Fibroblast of villous mesenchyme (primary cell): Measurements from ENCODE around the gene WSCD2. TPM values are rescaled to one million over a fixed set of nuclear protein-coding genes. Genes with fewer than 3 reads are reported as not detected.

Experiments
- DNase-seq: peaks from one replicate; pipeline ENCODE4 v3.0.0-alpha.2; 2010; ENCODE audit warnings: low read depth
- H3K4me3 ChIP-seq: 2 replicates; pipeline ENCODE4 v1.5.1; 2011; ENCODE audit warnings: low read depth, mild to moderate bottlenecking, low read length
- total RNA-seq: library from RNA; depleted of rRNA; stranded (reverse); fragments of >200 nt; gene quantifications from 2 replicates; pipeline ENCODE4 v1.2.3, GENCODE V29; 2012
- TF ChIP-seq, protein P1 (sequence below): IDR thresholded peaks from 2 replicates; pipeline ENCODE4 v1.5.1; 2012; ENCODE audit warnings: low read depth, mild to moderate bottlenecking, low read length; ENCODE audit not compliant: insufficient read depth

WSCD2 gene
- total RNA-seq, 1 donor = not detected

DNA sequence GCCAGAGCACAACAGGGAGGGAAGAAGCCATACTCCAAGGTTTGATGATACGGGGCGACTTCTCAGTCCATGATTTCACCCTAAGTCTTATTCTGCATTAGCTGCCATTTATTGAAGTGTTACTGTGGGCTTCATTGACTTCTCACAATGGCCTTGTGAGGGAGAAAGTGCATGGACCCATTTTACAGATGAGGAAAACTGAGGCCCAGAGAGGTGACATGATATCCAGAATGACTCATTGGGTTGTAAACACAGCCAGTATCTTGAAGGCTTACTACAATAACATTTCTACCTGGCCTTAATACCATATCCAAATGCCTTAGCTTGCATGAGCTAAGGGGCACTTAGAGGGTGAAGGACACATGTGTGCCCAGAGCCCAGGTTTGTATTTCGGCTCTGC lies 109.4 kb downstream of the WSCD2 start:
- TF ChIP-seq, protein P1, sequence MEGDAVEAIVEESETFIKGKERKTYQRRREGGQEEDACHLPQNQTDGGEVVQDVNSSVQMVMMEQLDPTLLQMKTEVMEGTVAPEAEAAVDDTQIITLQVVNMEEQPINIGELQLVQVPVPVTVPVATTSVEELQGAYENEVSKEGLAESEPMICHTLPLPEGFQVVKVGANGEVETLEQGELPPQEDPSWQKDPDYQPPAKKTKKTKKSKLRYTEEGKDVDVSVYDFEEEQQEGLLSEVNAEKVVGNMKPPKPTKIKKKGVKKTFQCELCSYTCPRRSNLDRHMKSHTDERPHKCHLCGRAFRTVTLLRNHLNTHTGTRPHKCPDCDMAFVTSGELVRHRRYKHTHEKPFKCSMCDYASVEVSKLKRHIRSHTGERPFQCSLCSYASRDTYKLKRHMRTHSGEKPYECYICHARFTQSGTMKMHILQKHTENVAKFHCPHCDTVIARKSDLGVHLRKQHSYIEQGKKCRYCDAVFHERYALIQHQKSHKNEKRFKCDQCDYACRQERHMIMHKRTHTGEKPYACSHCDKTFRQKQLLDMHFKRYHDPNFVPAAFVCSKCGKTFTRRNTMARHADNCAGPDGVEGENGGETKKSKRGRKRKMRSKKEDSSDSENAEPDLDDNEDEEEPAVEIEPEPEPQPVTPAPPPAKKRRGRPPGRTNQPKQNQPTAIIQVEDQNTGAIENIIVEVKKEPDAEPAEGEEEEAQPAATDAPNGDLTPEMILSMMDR = no peak

DNA sequence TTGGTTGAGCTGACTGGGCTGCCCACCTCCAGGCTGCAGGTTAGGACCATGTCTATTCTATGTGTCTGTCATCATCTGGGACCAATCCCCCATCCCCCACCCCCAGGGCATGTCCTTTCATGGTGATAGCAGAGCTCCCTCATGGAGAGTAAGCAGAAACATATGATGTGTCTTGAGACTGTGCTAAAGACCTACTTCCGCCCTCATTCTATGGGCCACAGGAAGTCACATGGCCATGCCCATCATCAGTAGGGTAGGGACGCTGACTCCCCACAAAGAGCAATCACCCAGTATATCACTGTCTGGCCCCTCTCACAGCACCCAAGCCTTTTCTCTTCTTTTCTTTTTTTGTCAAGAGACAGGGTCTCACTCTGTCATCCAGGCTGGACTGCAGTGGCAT lies 110.3 kb downstream of the WSCD2 start:
- no peak for DNase-seq
- TF ChIP-seq, protein P1 = no peak
- no peak overlapping the region for H3K4me3 ChIP-seq

More for the DNA sequence above, 109.4 kb downstream of the WSCD2 start:
- no peak overlapping the region for H3K4me3 ChIP-seq
- no peak for DNase-seq

DNA sequence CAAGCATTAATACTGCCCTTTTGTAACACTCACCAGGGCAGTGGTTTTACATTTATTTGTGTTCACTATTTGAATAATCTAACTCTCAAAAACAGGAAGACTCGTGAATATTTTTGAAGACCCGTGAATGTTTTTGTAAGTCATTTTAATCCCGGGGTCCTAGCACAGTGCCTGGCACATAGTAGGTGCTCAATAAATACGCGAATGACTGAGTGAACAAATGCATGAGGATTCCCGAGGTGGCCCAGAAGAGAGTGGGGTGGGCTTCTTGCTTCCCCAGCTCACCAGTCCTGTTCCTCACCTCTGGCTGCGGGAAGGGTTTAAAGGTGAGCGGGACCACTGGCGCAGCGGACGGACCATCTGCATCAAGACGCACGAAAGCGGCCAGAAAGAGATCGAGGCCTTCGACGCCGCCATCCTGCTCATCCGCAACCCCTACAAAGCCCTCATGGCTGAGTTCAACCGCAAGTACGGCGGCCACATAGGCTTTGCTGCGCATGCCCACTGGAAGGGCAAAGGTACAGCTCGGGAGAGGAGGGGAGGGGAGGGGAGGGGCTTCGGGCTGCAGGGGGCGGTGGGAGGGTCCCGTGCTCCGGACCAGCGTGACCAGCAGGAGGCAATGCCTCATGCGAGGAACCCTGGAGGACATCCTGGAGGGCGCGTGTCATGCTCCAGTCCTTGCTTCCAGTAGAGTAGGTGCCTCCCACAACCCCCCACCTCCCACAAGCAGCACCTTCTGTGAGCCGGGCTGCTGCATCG lies 111.1 kb downstream of the WSCD2 start:
- DNase-seq = no peak
- H3K4me3 ChIP-seq = no peak overlapping the region
- TF ChIP-seq, protein P1 = no peak

DNA sequence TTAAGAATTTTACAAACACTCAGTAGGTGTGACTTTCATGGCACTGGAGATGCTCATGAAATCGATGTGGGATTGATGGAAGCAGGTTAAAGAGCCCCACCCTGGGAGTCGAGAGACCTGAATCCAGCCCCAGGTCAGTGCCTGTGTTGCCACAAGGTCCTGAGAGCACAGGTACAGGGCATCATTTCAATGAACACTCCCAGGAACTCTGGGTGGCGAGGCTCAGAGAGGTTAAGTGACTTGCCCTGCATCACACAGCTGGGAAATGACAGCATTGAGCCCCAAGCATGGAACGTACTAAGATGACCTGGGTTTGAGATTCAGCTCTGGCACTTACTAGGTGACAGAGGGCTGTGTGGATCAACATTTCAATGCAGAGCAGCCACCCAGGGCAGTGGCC lies 111.8 kb downstream of the WSCD2 start:
- TF ChIP-seq, protein P1 = no peak
- DNase-seq = no peak
- H3K4me3 ChIP-seq = no peak overlapping the region

DNA sequence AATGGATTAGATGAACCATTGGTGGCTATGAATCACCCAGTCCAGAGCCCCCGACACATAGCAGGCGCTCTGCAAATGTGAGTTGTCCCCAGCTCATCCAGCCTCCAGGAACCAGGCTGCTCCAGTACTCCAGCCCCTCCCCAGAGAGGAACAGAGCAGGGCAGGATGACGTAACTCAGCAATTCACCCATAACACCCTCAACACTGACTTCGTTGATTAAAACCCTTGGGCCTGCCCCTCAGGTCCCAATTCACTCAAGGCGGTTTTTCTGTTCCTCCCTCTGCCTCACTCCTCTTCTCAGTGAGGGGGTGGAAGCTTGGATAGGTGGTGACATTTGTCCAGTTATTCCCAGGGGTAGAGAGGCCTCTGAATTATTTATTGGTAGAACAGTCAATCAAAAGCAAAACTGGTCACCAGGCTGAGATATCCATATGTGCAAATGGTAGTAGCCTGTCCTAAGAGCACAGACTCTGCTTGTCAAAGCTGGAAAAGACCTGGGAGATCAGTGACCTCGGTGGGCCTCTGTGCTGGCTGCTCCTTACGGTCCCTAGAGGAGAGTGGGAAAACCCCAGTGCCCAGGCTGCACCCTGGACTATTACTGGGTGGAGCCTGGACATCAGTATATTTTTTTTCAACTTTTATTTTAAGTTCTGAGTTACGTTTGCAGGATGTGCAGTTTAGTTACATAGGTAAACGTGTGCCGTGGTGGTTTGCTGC lies 113.1 kb downstream of the WSCD2 start:
- TF ChIP-seq, protein P1 = no peak
- DNase-seq = no peak
- H3K4me3 ChIP-seq = no peak overlapping the region

DNA sequence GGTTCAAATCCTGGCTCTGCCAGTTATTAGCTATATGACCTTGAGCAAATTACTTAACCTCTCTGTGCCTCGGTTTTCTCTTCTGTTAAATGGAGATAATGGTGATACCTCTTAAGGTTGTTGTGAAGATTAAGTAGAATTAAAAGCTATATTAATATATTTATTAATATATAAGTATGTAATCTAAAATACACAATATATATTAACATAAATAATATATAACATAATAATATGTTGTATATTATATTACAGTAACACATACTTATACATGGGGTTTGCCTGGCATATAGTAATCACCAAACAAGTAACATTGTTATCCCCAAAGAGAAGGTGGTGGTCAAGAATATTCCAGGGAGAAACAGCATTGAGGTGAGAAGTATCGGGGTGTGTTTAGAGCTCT lies 118.0 kb downstream of the WSCD2 start:
- TF ChIP-seq, protein P1 = no peak
- no peak for DNase-seq
- no peak overlapping the region for H3K4me3 ChIP-seq
